B cell (primary cell): ENCODE results near the gene NAPEPLD. TPM values are rescaled to one million over a fixed set of nuclear protein-coding genes. Genes with fewer than 3 reads are reported as not detected.

Experiments used
- ATAC-seq: fragments of 200-7000 bp; cut with Tn5 transposase; one replicate; pipeline ENCODE4 v1.10.0; 2021; ENCODE audit warnings: low read depth, mild to moderate bottlenecking, moderate number of reproducible peaks, moderate library complexity
- CTCF ChIA-PET: fragments of 350-600 bp; sonication (Branson Sonifier 250); formaldehyde crosslinking; loops from one replicate; lab custom pipeline; 2021; ENCODE audit warnings: antibody characterized with exemption, inconsistent platforms; lab: Charles Lee
- POLR2A ChIA-PET: fragments of 350-600 bp; sonication (Branson Sonifier 250); formaldehyde crosslinking; loops from one replicate; lab custom pipeline; 2021; ENCODE audit warnings: antibody characterized with exemption; lab: Charles Lee
- DNase-seq: peaks from one replicate; pipeline ENCODE4 v3.0.0; 2013
- H2AFZ ChIP-seq: 2 replicates; pipeline ENCODE4 v1.6.1; 2012; ENCODE audit warnings: mild to moderate bottlenecking, low read depth, low read length; ENCODE audit not compliant: insufficient read depth, poor library complexity, severe bottlenecking
- H3K27ac ChIP-seq, 2 donors: 1 replicate in 1 of 2; 2 replicates in 1 of 2; pipeline ENCODE4 v1.5.1; 2012 to 2013; ENCODE audit warnings: low read length in 2 of 2, mild to moderate bottlenecking in 2 of 2, moderate library complexity in 1 of 2
- H3K27me3 ChIP-seq, 4 experiments: fragments of 200-600 bp in 1 of 4; sonication (generic) in 1 of 4; replicated peaks in 1 of 4; 1 replicate in 2 of 4; 2 replicates in 2 of 4; pipeline versions ENCODE4 v1.6.1 to v1.7.0; 2013 to 2016; ENCODE audit warnings: low read length in 3 of 4, mild to moderate bottlenecking in 2 of 4, mixed read lengths in 1 of 4, moderate library complexity in 1 of 4; ENCODE audit not compliant: insufficient read depth in 4 of 4, control insufficient read depth in 3 of 4; ENCODE audit errors: control extremely low read depth in 1 of 4
- H3K36me3 ChIP-seq, 2 experiments: replicated peaks in 1 of 2; 1 replicate in 1 of 2; 2 replicates in 1 of 2; pipeline versions ENCODE4 v1.6.1 to v1.7.1; 2013; ENCODE audit warnings: low read length in 1 of 2; ENCODE audit not compliant: insufficient read depth in 2 of 2, control insufficient read depth in 1 of 2; ENCODE audit errors: control extremely low read depth in 1 of 2, extremely low read depth in 1 of 2
- H3K4me1 ChIP-seq, 2 donors: fragments of 200-600 bp in 1 of 2; sonication (generic) in 1 of 2; 1 replicate in 1 of 2; 2 replicates in 1 of 2; pipeline versions ENCODE4 v1.5.1 to v1.6.1; 2013 to 2017; ENCODE audit warnings: low read length in 2 of 2; ENCODE audit not compliant: control insufficient read depth in 2 of 2, insufficient read depth in 2 of 2
- H3K4me2 ChIP-seq: replicated peaks from 2 replicates; pipeline ENCODE3; 2012; ENCODE audit warnings: mild to moderate bottlenecking, low read depth, low read length; ENCODE audit not compliant: poor library complexity, severe bottlenecking
- H3K4me3 ChIP-seq, 5 experiments: fragments of 200-600 bp in 1 of 5; sonication (generic) in 1 of 5; 1 replicate in 3 of 5; 2 replicates in 2 of 5; pipeline versions ENCODE4 v1.5.1 to v1.7.0; 2011 to 2016; ENCODE audit warnings: low read length in 4 of 5, mild to moderate bottlenecking in 4 of 5, low read depth in 2 of 5, control low read depth in 1 of 5, moderate library complexity in 1 of 5; ENCODE audit not compliant: insufficient read depth in 1 of 5; ENCODE audit errors: control extremely low read depth in 1 of 5, extremely low read depth in 1 of 5
- H3K79me2 ChIP-seq: fragments of 200-600 bp; sonication (generic); one replicate; pipeline ENCODE4 v1.6.0; 2016; ENCODE audit warnings: low read length; ENCODE audit not compliant: control insufficient read depth, insufficient read depth
- H3K9ac ChIP-seq: fragments of 200-600 bp; sonication (generic); 2 replicates; pipeline ENCODE4 v1.6.1; 2017; ENCODE audit warnings: mild to moderate bottlenecking, low read length, moderate library complexity
- H3K9me3 ChIP-seq, 3 donors: one replicate each; pipeline versions ENCODE4 v1.6.1 to v1.7.1; 2013; ENCODE audit warnings: low read length in 2 of 3; ENCODE audit not compliant: control insufficient read depth in 2 of 3, insufficient read depth in 1 of 3; ENCODE audit errors: control extremely low read depth in 1 of 3
- H4K20me1 ChIP-seq: 2 replicates; pipeline ENCODE4 v1.6.0; 2012; ENCODE audit warnings: mild to moderate bottlenecking, low read length; ENCODE audit not compliant: insufficient read depth, control insufficient read depth, poor library complexity, severe bottlenecking
- H3K27ac Mint-ChIP-seq: one replicate; pipeline ENCODE4 v1.8.0; 2021; ENCODE audit warnings: mixed read lengths
- H3K27me3 Mint-ChIP-seq: one replicate; pipeline ENCODE4 v1.8.0; 2021; ENCODE audit warnings: mixed read lengths
- H3K4me1 Mint-ChIP-seq: one replicate; pipeline ENCODE4 v1.8.0; 2021; ENCODE audit warnings: mixed read lengths
- H3K4me3 Mint-ChIP-seq: one replicate; pipeline ENCODE4 v1.8.0; 2021; ENCODE audit warnings: mixed read lengths
- H3K9me3 Mint-ChIP-seq: one replicate; pipeline ENCODE4 v1.8.0; 2022; ENCODE audit warnings: mixed read lengths; ENCODE audit not compliant: insufficient read depth
- CTCF ChIP-seq: fragments of 200-600 bp; IDR thresholded peaks from one replicate; pipeline ENCODE4 v1.8.0; 2022; ENCODE audit warnings: antibody characterized with exemption, mild to moderate bottlenecking
- EZH2 ChIP-seq: IDR thresholded peaks from 2 replicates; pipeline ENCODE4 v1.6.1; 2012; ENCODE audit warnings: borderline replicate concordance, low read depth, mild to moderate bottlenecking, moderate library complexity, low read length; ENCODE audit not compliant: insufficient read depth, poor library complexity, severe bottlenecking
- WGBS: methylation state at CpG from one replicate; pipeline ENCODE4 v1.1.5; 2013; ENCODE audit warnings: missing lambda C conversion rate; ENCODE audit not compliant: insufficient coverage; 5-methylcytosine and 5-hydroxymethylcytosine counted together
- intact Hi-C: fragments of 100-400 bp; cut with micrococcal nuclease; formaldehyde crosslinking; loops from one replicate; pipeline ENCODE4 v1.10.0; 2022
- polyA plus RNA-seq: library from polyadenylated mRNA; depleted of rRNA; stranded (reverse); fragments of >200 nt; gene quantifications from 2 replicates; pipeline ENCODE4 v1.2.3, GENCODE V29; 2012
- total RNA-seq, 2 donors: library from RNA; stranded (reverse); fragments of 120-200 nt in 1 of 2; gene quantifications; 1 replicate in 1 of 2; 2 replicates in 1 of 2; pipeline versions ENCODE4 v1.2.3 to v1.2.4, GENCODE V29; 2013 to 2022

The NAPEPLD gene
- total and polyA plus RNA-seq, 2 donors (not counting 1 experiment from before 2014, with no cell fraction given): 3.8 to 20.7 TPM

- no peak overlapping the region for H2AFZ ChIP-seq
- ChIA-PET CTCF (no interaction called here), POLR2A (no interaction called here)
- DNase-seq (no peak), ATAC-seq (no peak)
- H3K4me3 Mint-ChIP-seq: no peak overlapping the region
- H3K27ac ChIP-seq: no peak overlapping the region
- H3K27ac Mint-ChIP-seq: no peak overlapping the region
- H3K4me1 ChIP-seq: no peaks in the 10 kb centered on the region
- H3K4me2 ChIP-seq: no peak overlapping the region
- H3K27me3 ChIP-seq: no peaks in the 10 kb centered on the region
- H4K20me1 ChIP-seq: no peaks in the 10 kb centered on the region
- H3K4me1 Mint-ChIP-seq: peaks cover 23% of the 10 kb centered on the region
- peaks cover 0 to 5% of the 10 kb centered on the region in 2 experiments for H3K36me3 ChIP-seq
- H3K4me3 ChIP-seq: no peak overlapping the region
- peaks cover 29% of the 10 kb centered on the region for H3K79me2 ChIP-seq
- intact Hi-C loops: no loop called here
- TF ChIP-seq EZH2 (no peak), CTCF (no peak)
- H3K27me3 Mint-ChIP-seq: no peaks in the 10 kb centered on the region
- H3K9me3 ChIP-seq: no peaks in the 10 kb centered on the region
- H3K9ac ChIP-seq: no peak overlapping the region
- no peaks in the 10 kb centered on the region for H3K9me3 Mint-ChIP-seq
- 93% methylated on average over 4 of the region's 9 CpGs for WGBS
These were observed 15.8 kb downstream of the NAPEPLD start for GRCh38 chr7:103132995-103133688.

- Histone ChIP-seq H3K4me3 (no peak overlapping the region), H3K9ac (no peak overlapping the region), H3K4me1 (no peaks in the 10 kb centered on the region), H4K20me1 (no peaks in the 10 kb centered on the region), H3K27me3 (no peaks in the 10 kb centered on the region), H3K4me2 (no peak overlapping the region), H2AFZ (no peak overlapping the region), H3K27ac (no peak overlapping the region), H3K9me3 (no peaks in the 10 kb centered on the region), H3K79me2 (peaks cover 29% of the 10 kb centered on the region), H3K36me3 (peaks cover 0 to 22% of the 10 kb centered on the region in 2 experiments)
- WGBS: 73% methylated on average over 7 of the region's 9 CpGs
- DNase-seq (no peak), ATAC-seq (no peak)
- Mint-ChIP-seq H3K4me1 (peaks cover 23% of the 10 kb centered on the region), H3K4me3 (no peak overlapping the region), H3K27me3 (no peaks in the 10 kb centered on the region), H3K9me3 (no peaks in the 10 kb centered on the region), H3K27ac (no peak overlapping the region)
- TF ChIP-seq EZH2: no peak
- intact Hi-C loops: no loop called here
- POLR2A ChIA-PET: no interaction called here
- CTCF ChIA-PET: no interaction called here
These were observed 17.8 kb downstream of the NAPEPLD start for GRCh38 chr7:103130901-103131624.
